A673 (cell line): Measurements from ENCODE around the gene DEUP1. TPM values are rescaled to one million over a fixed set of nuclear protein-coding genes. Genes with fewer than 3 reads are reported as not detected.

Source experiments
- BruUV-seq: library from RNA; stranded (reverse); fragments of 400-500 nt; replicated peaks from 2 replicates; lab custom pipeline; 2021; lab: Mats Ljungman, UMichigan
- CTCF ChIA-PET: fragments of 300-600 bp; sonication (Branson Sonifier 250); formaldehyde crosslinking; loops from one replicate; lab custom pipeline; 2022; ENCODE audit warnings: antibody characterized with exemption; lab: Charles Lee
- POLR2A ChIA-PET: fragments of 300-600 bp; sonication (Branson Sonifier 250); formaldehyde crosslinking; loops from one replicate; lab custom pipeline; 2022; ENCODE audit warnings: antibody characterized with exemption; ENCODE audit not compliant: low non-redundant PET; lab: Charles Lee
- DNase-seq: peaks from one replicate; pipeline ENCODE4 v3.0.0-alpha.2; 2015; ENCODE audit warnings: low spot score
- H3K27ac ChIP-seq: fragments of 200-600 bp; sonication (generic); 2 replicates; pipeline ENCODE4 v1.5.1; 2016; ENCODE audit warnings: mixed run types, low read depth, mild to moderate bottlenecking, mixed read lengths, antibody characterized with exemption, low read length; ENCODE audit not compliant: poor library complexity, severe bottlenecking
- H3K27me3 ChIP-seq: fragments of 200-600 bp; sonication (generic); replicated peaks from 2 replicates; pipeline ENCODE4 v1.6.1; 2017; ENCODE audit warnings: mixed run types, low read depth, mild to moderate bottlenecking, mixed read lengths, antibody characterized with exemption, low read length; ENCODE audit not compliant: insufficient read depth, poor library complexity
- H3K36me3 ChIP-seq: fragments of 200-600 bp; sonication (generic); 2 replicates; pipeline ENCODE4 v1.6.1; 2016; ENCODE audit warnings: mixed run types, mild to moderate bottlenecking, mixed read lengths, antibody characterized with exemption, low read length; ENCODE audit not compliant: insufficient read depth, poor library complexity, severe bottlenecking
- H3K4me1 ChIP-seq: fragments of 200-600 bp; sonication (generic); 2 replicates; pipeline ENCODE4 v1.6.1; 2017; ENCODE audit warnings: mixed run types, mild to moderate bottlenecking, mixed read lengths, antibody characterized with exemption, low read length; ENCODE audit not compliant: insufficient read depth, poor library complexity, severe bottlenecking
- H3K4me3 ChIP-seq: fragments of 200-600 bp; sonication (generic); 2 replicates; pipeline ENCODE4 v1.5.1; 2016; ENCODE audit warnings: low read depth, mixed run types, mild to moderate bottlenecking, mixed read lengths, low read length; ENCODE audit not compliant: poor library complexity, severe bottlenecking
- H3K9me3 ChIP-seq: fragments of 200-600 bp; sonication (generic); 2 replicates; pipeline ENCODE4 v1.6.1; 2016; ENCODE audit warnings: mixed run types, low read depth, mild to moderate bottlenecking, mixed read lengths, antibody characterized with exemption, low read length; ENCODE audit not compliant: poor library complexity, severe bottlenecking
- EZH2 ChIP-seq: fragments of 200-600 bp; sonication (generic); IDR thresholded peaks from 2 replicates; pipeline ENCODE4 v1.6.1; 2017; ENCODE audit warnings: borderline replicate concordance, low read depth, mild to moderate bottlenecking, mixed read lengths, antibody characterized with exemption, low read length; ENCODE audit not compliant: poor library complexity, severe bottlenecking
- intact Hi-C: fragments of 100-400 bp; cut with micrococcal nuclease; formaldehyde crosslinking; loops from one replicate; pipeline ENCODE4 v1.10.0; 2022; ENCODE audit not compliant: unreplicated experiment
- total RNA-seq: library from RNA; stranded (reverse); gene quantifications from 2 replicates; pipeline ENCODE4 v1.2.3, GENCODE V29; 2021
- TF ChIP-seq, protein P1 (sequence below): fragments of 300-800, 200-600 bp; sonication (generic); conservative IDR thresholded peaks from 2 replicates; pipeline ENCODE4 v1.5.1; 2017; ENCODE audit warnings: low read depth, mild to moderate bottlenecking, antibody characterized with exemption, low read length, moderate library complexity, mixed read lengths

Gene DEUP1
- total RNA-seq, 1 experiment from 2014 or later = not detected

DNA sequence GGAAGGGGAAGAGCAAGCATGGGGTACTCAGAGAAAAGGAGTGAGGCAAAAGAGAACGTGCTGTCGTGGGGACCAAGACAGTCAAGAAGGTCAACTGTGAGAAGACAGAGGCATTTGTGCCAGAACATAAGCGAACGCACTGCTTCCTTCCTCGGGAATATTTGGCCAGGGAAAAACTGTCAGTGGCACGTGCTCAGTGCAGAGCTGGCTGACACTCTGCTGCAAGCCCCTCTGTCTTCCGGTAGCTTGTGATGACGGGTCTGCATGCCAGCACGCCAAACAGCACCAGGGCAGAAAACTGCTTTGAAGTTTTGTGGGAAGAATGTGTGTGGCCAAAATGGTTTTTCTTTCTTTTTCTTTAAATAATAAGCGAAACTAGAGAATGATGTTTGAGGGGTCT, 152.0 kb downstream of the DEUP1 start:
- ChIA-PET CTCF (no interaction called here), POLR2A (no interaction called here)
- intact Hi-C loops = no loop called here
- no peaks in the 10 kb centered on the region for H3K4me1 ChIP-seq
- DNase-seq = no peak
- no peaks in the 10 kb centered on the region for H3K9me3 ChIP-seq
- H3K36me3 ChIP-seq = no peaks in the 10 kb centered on the region
- H3K27ac ChIP-seq = no peak overlapping the region
- no TSS peak for BruUV-seq
- TF ChIP-seq EZH2 = no peak
- TF ChIP-seq, protein P1, sequence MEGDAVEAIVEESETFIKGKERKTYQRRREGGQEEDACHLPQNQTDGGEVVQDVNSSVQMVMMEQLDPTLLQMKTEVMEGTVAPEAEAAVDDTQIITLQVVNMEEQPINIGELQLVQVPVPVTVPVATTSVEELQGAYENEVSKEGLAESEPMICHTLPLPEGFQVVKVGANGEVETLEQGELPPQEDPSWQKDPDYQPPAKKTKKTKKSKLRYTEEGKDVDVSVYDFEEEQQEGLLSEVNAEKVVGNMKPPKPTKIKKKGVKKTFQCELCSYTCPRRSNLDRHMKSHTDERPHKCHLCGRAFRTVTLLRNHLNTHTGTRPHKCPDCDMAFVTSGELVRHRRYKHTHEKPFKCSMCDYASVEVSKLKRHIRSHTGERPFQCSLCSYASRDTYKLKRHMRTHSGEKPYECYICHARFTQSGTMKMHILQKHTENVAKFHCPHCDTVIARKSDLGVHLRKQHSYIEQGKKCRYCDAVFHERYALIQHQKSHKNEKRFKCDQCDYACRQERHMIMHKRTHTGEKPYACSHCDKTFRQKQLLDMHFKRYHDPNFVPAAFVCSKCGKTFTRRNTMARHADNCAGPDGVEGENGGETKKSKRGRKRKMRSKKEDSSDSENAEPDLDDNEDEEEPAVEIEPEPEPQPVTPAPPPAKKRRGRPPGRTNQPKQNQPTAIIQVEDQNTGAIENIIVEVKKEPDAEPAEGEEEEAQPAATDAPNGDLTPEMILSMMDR = no peak
- no peaks in the 10 kb centered on the region for H3K27me3 ChIP-seq
- no peak overlapping the region for H3K4me3 ChIP-seq

DNA sequence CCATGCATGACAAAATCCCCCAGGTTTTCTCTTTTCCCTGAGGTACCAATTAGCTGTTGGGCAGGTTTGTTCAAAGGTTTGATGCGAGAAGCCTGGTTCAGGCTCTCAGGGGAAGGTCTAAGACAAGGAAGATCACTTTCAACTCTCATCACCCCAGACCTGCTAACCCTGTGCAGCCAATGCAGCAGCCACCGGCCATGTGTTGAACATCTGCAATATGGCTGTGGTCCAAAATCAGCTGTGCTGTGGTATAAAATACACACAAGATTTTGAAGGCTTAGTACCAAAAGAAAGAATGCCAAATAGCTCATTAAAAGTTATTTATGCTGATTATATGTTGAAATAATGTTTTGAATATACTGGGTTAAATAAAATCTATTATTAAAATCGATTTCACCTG, 154.2 kb downstream of the DEUP1 start:
- intact Hi-C loops = no loop called here
- Histone ChIP-seq H3K4me1 (no peaks in the 10 kb centered on the region), H3K9me3 (no peaks in the 10 kb centered on the region), H3K36me3 (no peaks in the 10 kb centered on the region), H3K4me3 (no peak overlapping the region), H3K27me3 (no peaks in the 10 kb centered on the region), H3K27ac (no peak overlapping the region)
- TF ChIP-seq, protein P1 = no peak
- TF ChIP-seq EZH2 = no peak
- DNase-seq = no peak
- BruUV-seq = no TSS peak
- POLR2A ChIA-PET = no interaction called here
- CTCF ChIA-PET = no interaction called here

DNA sequence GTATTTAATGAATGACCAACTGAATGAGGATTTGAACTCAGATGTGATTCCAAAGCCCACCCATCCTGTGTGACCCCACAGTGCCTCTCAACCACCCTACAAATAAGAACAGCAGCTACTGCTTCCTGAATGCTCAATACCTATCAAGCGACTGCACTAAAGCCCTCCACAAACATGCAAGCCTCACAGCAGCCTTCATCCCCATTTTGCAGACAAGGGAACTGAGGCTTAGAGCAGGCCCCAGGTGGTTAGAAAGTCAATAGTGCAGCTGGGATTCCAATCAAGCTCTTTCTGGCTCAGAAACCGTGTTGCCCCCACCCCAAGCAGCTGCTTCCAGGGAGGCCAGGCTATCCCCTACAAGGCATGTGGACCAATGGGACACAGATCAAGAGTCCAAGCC, 155.4 kb downstream of the DEUP1 start:
- Histone ChIP-seq H3K4me3 (no peak overlapping the region), H3K9me3 (no peaks in the 10 kb centered on the region), H3K27ac (no peak overlapping the region), H3K36me3 (no peaks in the 10 kb centered on the region), H3K4me1 (no peaks in the 10 kb centered on the region), H3K27me3 (no peaks in the 10 kb centered on the region)
- ChIA-PET POLR2A (interaction anchor here (0.6 kb wide), 1 partner anchor 18 kb away, joined by 6 read pairs; no protein-coding TSS in a partner anchor), CTCF (no interaction called here)
- intact Hi-C loops = no loop called here
- no TSS peak for BruUV-seq
- TF ChIP-seq, protein P1 = no peak
- no peak for TF ChIP-seq EZH2
- no peak for DNase-seq
